GM19043 (cell line): Measurements from ENCODE around the gene HPSE2.
"Not testable (repeated sequence)": the region's sequence is repeated elsewhere in the genome, so short reads cannot be mapped to it uniquely, and the experiment has no call there.

Source experiments
- ATAC-seq: cut with Tn5 transposase; IDR thresholded peaks from one replicate; pipeline ENCODE4 v1.9.1; 2021; ENCODE audit warnings: low read depth; ENCODE audit not compliant: unreplicated experiment

HPSE2 gene

DNA sequence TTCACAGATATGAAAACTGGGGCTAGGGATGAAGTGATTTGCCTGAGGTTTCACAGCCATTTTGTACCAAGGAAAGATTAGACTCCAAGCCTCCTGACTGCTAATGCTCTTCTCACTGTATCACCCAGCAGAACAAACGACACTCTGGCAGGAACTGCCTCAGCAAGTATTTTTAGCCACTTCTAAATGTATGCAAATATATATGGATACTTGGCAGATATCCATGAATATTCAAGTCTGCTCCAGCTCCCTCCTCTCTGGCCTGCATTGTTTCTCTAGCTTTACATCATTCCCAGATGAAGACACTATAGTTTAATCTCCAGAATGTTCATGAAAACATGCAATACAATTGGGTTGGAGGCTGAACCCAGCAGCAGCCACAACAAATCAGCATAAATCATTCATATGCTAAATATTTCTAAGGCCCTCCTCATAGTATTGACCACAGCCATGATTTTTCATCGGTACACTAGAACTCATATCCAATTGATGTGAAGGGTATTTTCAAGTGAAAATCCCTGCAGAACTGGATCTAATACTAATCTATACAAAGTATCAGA lies 65.5 kb downstream of the HPSE2 start:
- no peak for ATAC-seq

- ATAC-seq = no peak
These were observed 74.5 kb downstream of the HPSE2 start for GRCh38 chr10:99161165-99161564.

- ATAC-seq = no peak
These were observed 92.0 kb downstream of the HPSE2 start for GRCh38 chr10:99143651-99144050.

DNA sequence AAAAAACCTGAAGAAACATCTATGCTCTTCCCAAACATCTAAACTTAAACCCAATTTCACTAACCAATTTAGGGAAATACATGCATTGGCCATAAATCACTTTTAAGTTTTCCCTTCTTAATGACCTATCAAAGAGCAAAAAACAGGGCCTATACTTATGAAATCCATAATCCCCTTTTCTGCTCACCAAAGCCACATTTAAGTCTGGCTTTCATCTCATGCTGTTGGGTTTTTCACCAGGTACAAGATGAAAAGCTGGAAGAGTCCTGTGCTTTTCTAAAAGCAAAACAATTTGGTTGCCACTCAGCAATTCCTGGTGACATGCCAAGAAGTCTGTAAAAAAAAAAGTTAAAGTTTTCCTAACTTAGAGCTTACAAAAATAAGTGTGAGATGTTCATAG lies 92.6 kb downstream of the HPSE2 start:
- ATAC-seq = no peak

DNA sequence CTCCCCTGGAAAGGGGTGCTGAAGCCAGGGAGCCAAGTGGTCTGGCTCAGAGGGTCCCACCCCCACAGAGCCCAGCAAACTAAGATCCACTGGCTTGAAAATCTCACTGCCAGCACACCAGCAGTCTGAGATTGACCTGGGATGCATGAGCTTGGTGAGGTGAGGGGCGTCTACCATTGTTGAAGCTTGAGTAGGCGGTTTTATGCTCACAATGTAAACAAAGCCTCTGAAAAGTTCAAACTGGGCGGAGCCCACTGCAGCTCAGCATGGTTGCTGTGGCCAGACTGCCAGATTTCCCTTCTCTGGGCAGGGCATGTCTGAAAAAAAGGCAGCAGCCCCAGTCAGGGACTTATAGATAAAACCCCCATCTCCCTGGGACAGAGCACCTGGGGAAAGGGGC lies 102.8 kb downstream of the HPSE2 start:
- ATAC-seq = not testable (repeated sequence)

- ATAC-seq = no peak
These were observed 109.8 kb downstream of the HPSE2 start for GRCh38 chr10:99125879-99126278.

- ATAC-seq = no peak
These were observed 111.3 kb downstream of the HPSE2 start for GRCh38 chr10:99124376-99124775.

DNA sequence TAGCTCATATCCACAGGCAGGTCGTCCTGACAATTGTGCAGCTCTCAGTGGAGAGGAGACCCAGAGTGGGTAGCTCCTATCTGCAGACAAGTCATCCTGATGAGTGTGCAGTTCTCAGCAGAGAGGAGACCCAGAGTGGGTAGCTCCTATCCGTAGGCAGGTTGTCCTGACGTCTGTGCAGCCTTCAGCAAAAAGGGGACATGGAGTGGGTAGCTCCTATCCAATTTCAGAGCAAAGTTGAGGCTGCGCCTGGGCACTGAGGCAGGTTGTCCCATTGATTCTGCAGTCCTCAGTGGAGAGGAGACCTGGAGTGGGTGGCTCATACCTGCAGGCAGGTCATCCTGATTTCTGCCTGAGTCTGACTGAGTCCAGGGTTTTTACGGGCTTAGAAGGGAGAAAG lies 111.8 kb downstream of the HPSE2 start:
- no peak for ATAC-seq

GRCh38 chr10:99123336-99123735 lies 112.3 kb downstream of the HPSE2 start:
- no peak for ATAC-seq

- no peak for ATAC-seq
These were observed 116.3 kb downstream of the HPSE2 start for GRCh38 chr10:99119258-99119748.

DNA sequence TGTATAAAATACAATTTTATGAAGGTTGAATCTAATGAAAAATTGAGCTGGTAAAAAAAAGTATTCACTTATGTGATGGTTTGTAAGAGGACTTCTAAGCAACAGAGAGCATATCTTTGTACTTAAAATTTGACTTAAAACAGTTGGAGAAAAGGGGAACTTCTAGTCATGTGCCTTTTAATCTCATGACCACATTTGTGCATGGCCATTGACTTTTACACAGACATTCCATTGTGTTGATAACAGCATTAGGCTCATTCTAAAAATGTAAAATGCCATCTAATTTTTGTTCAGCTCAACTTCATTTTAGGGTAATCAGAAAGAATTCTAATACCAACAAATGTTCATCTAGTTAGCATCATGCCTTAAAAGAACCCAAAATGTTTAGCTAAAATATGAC lies 119.9 kb downstream of the HPSE2 start:
- ATAC-seq = no peak

DNA sequence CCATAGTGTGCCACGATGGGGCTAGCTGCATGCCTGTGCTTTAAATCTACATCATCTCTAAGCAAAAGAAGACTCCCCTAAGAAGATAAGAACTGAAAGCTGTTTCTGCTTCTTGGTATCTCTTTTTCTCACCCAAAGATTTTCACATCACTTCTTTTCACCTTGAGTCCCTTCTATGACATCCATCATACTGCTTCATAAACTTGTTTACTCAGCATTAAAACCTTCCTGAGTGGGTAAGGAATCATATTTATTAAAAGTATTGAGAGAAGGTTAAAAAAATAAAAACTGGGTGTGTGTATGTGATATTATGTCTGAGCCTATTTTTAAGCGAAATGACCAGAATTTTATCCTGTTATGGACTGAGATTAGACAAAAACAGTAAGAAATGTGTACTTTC lies 150.3 kb downstream of the HPSE2 start:
- no peak for ATAC-seq

GRCh38 chr10:99084161-99084560 lies 151.5 kb downstream of the HPSE2 start:
- ATAC-seq = no peak

GRCh38 chr10:99080275-99080945 lies 155.2 kb downstream of the HPSE2 start:
- ATAC-seq = no peak

DNA sequence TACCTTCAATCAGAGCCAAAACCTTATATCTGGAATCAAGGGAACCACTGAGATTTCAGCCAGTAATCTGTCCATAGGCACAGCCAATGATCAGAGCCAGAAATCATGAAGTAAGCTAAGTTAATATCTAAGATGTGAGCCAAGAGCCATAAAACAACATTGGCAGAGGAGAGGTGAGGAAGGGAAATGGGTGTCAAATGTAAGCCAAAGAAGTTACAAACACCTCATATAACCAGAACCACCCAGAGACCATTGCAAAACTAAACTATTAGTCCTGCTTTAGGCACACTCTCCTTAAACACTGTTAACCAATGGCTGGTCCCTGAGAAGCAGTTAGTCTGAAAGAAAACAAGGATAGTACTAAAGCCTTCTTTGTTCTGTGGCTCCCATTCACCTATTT lies 173.1 kb downstream of the HPSE2 start:
- ATAC-seq = no peak

GRCh38 chr10:99058762-99059161 lies 176.9 kb downstream of the HPSE2 start:
- ATAC-seq = no peak

DNA sequence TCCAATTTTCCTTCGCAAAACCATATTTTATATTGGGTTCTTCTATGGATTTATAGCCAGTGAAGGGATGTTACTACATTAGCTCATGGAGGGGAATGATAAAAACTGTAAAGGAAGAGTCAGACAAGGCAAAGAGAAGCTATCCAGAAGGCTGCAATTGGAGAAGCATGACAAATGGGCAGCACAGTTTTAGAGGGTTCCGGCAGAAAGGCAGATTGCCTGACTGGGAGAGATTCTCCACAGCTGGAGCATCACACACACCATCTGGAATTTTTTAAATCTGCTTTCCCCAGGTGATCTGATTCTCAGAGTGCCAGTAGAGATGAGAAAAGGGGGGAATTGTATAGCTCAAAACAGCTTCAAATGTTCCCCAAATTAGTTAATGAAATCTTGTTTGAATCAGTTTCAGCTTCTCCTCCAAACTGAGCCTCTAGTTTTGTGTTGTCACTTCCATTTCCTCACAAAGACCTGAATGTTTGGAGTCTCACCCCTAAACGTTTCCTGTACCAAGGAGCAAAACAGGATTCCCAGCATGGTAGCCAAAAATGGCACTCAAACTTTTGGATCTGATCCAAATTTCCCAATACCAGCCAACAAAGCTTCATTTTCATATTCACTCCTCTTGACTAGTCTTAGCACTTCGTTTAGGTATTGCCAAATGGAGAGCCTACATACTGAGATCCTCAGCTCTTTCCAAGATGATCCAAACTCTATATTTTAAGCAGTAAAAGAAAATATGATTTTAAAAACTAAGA lies 177.5 kb downstream of the HPSE2 start:
- no peak for ATAC-seq

DNA sequence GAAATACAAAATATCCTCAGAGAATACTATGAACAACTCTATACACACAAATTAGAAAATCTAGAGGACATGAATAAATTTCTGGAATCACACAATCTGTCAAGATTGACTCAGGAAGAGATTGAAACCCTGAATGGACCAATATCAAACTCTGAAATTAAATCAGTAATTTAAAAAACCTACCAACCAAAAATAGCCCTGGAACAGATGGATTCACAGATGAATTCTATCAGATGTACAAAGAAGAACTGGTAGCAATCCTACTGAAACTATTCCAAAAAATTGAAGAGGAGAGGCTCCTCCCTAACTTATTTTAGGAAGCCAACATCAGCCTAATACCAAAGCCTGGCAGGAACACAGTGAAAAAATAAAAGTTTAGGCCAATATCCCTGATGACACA lies 190.0 kb downstream of the HPSE2 start:
- no peak for ATAC-seq

- no peak for ATAC-seq
These were observed 193.4 kb downstream of the HPSE2 start for GRCh38 chr10:99042051-99042771.

DNA sequence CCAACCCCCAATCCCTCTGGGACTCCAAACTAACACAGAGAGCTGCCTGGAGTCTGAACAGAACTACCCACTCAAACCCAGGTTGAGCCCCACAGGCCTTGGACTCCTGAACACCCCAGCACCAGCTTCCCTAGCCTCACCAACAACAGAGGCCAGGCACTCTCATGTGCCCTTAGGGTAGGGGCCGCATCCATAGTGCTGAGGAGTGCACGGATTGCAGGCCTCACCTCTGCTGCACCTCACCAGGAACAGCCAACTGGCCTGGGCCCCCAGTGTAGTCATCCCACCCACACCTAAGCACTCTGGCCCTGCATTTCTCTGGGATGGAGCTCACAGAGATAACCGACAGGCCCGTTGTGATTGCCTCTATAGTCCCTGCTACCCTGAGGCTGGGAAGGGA lies 194.2 kb downstream of the HPSE2 start:
- no peak for ATAC-seq

- ATAC-seq = no peak
These were observed 221.8 kb downstream of the HPSE2 start for GRCh38 chr10:99013885-99014284.
